Endothelial cell of hepatic sinusoid (primary cell): ENCODE measurements around the gene CPLANE2.

Source experiments
- in situ Hi-C: cut with HindIII; loops from 2 replicates; pipeline ENCODE4 v1.10.0; 2017; ENCODE audit warnings: low sequenced_read_pairs

CPLANE2 gene

DNA sequence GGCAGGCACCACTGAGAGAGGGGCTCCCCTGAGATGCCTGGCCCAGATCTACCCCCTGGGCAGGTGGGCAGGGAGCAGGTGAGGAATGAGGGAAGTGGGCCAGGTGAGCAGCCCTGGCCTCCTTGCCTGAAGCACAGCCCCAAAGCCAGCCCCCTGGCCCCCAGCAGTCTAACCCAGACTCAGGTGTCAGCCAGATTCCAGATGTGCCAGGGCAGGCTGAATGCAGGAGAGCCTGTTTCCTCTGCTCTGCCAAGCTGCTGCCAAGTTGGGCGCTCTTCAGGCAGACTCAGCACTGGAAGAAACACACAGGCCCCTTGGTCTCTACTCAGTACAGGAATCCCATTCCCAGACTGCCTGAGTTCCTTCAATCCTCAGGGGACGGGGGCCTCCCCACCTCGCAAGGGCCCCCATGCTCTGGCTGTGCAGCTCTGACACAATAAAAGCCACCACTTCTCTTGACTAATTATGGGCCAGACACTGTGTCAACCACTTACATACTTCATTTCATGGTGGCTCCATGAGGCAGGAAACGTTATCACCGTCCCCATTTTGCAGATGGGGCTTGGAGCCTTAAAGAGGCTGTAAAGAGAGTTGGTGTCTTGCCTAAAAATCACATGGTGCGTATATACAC is 45.0 kb downstream of the CPLANE2 start:
- in situ Hi-C loops: no loop called here

- in situ Hi-C loops: no loop called here
These were observed 45.7 kb downstream of the CPLANE2 start for GRCh38 chr1:16191309-16191708.

DNA sequence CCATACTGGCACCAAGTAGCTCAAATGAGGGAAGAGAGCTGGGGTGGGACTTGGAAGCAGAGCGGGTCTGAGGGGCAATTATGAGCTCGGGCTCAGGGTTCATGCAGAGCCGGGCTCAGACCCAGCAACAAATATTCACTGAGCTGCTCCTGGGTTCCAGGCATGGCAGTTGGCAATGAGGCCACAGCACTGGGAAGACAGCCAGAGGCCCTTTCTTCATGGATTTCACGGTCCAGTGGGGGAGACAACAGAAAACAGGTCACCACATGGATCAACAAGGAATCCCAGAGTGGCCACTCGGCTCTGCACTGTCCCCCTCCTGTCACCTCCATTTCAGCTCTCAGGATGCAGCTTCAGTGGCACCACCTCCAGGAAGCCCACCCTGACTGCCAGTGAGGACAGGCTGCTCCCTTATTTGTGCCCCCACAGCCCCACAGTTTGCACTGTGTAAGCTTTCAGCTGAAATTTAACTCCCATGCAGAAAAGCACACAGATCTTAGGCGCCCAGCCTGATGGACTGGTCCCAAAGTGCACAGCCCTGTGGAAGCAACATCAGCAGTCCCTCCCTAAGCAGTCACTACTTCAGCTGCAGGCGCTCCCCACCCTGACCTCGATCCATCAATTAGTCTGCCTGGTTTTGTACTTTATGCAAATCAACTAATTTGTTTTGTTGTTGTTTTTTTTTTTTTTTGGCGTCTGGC is 46.9 kb downstream of the CPLANE2 start:
- in situ Hi-C loops: no loop called here

- in situ Hi-C loops: no loop called here
These were observed 48.0 kb downstream of the CPLANE2 start for GRCh38 chr1:16189003-16189402.

- in situ Hi-C loops: no loop called here
These were observed 49.1 kb downstream of the CPLANE2 start for GRCh38 chr1:16187748-16188401.

DNA sequence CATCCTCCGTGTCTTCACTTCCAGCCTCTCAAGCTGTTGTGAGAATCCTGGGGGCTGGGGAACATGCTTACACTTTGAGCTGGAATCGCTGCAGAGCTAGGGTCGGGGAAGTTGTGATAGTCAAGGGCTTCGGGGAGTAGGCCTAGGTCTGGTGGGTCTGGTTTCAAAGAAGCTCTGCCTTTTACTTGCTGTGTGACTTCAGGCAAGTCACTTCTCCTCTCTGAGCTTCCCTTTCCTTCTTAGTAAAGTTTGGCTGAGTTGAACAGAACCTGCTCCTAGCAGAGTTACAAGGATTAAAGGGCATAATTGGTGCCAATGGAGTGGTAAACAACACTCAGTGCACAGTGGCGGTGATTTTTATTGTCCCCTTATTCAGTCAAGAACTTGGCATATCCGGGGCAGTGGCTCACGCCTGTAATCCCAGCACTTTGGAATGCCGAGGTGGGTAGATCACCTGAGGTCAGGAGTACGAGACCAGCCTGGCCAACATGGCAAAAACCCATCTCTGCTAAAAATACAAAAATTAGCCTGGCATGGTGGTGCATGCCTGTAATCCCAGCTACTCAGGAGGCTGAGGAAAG is 50.2 kb downstream of the CPLANE2 start:
- in situ Hi-C loops: no loop called here

GRCh38 chr1:16184557-16185303 is 52.3 kb downstream of the CPLANE2 start:
- in situ Hi-C loops: no loop called here

GRCh38 chr1:16183765-16184556 is 53.0 kb downstream of the CPLANE2 start:
- in situ Hi-C loops: no loop called here

DNA sequence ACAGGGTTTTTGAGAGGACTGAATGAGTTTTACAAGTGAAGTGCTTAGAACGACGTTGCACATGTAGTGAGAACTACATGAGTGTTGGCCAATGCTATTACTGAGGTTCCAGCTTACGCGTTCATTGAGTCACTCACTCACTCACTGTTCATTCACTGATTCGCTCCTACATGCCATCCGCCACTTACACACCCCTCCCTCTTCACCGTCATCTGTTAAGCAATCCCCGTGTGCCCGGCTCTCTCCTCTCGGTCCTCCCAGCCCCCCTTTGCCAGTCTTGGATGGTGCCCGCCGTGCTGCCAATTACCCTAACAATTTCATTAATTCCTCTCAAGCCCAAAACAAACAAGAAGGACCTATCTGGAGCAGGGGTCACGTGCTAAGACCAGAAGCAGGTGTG is 53.8 kb downstream of the CPLANE2 start:
- in situ Hi-C loops: no loop called here

GRCh38 chr1:16181887-16182719 is 54.9 kb downstream of the CPLANE2 start:
- in situ Hi-C loops: no loop called here
